Calu3 (cell line): ENCODE data around the gene COMT. TPM values are rescaled to one million over a fixed set of nuclear protein-coding genes. Genes with fewer than 3 reads are reported as not detected.

Source experiments
- BruUV-seq: library from RNA; stranded (reverse); fragments of 400-500 nt; replicated peaks from 2 replicates; lab custom pipeline; 2021; lab: Mats Ljungman, UMichigan
- CTCF ChIA-PET: fragments of 300-600 bp; sonication (Branson Sonifier 250); formaldehyde crosslinking; loops from one replicate; lab custom pipeline; 2022; ENCODE audit warnings: antibody characterized with exemption; lab: Charles Lee
- DNase-seq: peaks from one replicate; pipeline ENCODE4 v3.0.0; 2022
- H3K27ac Mint-ChIP-seq: one replicate; pipeline ENCODE4 v1.8.0; 2022; ENCODE audit warnings: mixed read lengths; ENCODE audit not compliant: unreplicated experiment
- H3K27me3 Mint-ChIP-seq: one replicate; pipeline ENCODE4 v1.8.0; 2022; ENCODE audit warnings: mixed read lengths; ENCODE audit not compliant: unreplicated experiment
- H3K36me3 Mint-ChIP-seq: one replicate; pipeline ENCODE4 v1.8.0; 2022; ENCODE audit warnings: mild to moderate bottlenecking, moderate library complexity, mixed read lengths; ENCODE audit not compliant: insufficient read depth, unreplicated experiment
- H3K4me1 Mint-ChIP-seq: one replicate; pipeline ENCODE4 v1.8.0; 2022; ENCODE audit warnings: mild to moderate bottlenecking, low read depth, mixed read lengths; ENCODE audit not compliant: unreplicated experiment
- H3K4me3 Mint-ChIP-seq: one replicate; pipeline ENCODE4 v1.8.0; 2022; ENCODE audit warnings: mild to moderate bottlenecking, low read depth, moderate library complexity, mixed read lengths; ENCODE audit not compliant: unreplicated experiment
- H3K9me3 Mint-ChIP-seq: one replicate; pipeline ENCODE4 v1.8.0; 2022; ENCODE audit warnings: low read depth, mixed read lengths; ENCODE audit not compliant: unreplicated experiment
- intact Hi-C: fragments of 100-400 bp; cut with micrococcal nuclease; formaldehyde crosslinking; loops from one replicate; pipeline ENCODE4 v1.10.0; 2022; ENCODE audit not compliant: unreplicated experiment
- total RNA-seq: library from RNA; stranded (reverse); gene quantifications from 2 replicates; pipeline ENCODE4 v1.2.3, GENCODE V29; 2022
- TF ChIP-seq, protein P1 (sequence below): fragments of 200-600 bp; IDR thresholded peaks from one replicate; pipeline ENCODE4 v1.8.0; 2022; ENCODE audit warnings: antibody characterized with exemption; ENCODE audit not compliant: unreplicated experiment

Gene COMT
- total RNA-seq, 1 experiment from 2014 or later: 170 TPM

DNA sequence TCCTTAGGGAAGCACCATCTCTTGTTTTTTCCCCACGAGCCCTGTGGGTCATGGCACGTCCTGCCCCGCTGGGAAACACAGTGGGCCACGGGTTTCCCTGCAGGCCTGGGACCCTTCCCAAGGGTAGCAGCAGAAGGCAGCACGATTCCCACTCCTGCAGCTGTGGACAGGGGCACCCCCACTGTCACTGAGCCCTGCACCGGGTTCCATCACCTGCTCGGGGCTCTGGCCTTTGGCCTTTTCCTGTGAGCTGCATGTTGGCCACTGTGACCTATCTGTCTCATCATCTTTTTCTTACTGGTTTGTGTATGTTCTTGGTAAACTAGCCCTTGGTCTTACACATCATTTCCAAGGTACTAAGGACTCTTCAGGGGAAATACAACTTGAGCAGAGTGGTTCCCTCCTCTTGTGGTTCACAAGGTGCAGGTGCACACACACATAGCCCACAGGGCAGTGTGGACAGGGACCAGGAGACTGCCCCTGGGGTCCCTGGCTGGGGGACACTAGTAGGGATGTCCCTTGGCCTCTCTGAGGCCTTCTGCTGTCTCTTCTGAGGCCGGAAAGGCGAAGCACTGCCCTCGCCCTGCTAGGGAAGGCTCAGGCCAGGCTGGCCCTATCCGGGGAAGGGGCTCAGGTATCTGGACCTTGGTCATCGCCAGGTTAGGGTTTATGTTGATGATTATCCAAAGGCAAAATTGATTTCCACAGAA is 19.1 kb downstream of the COMT start:
- TF ChIP-seq, protein P1, sequence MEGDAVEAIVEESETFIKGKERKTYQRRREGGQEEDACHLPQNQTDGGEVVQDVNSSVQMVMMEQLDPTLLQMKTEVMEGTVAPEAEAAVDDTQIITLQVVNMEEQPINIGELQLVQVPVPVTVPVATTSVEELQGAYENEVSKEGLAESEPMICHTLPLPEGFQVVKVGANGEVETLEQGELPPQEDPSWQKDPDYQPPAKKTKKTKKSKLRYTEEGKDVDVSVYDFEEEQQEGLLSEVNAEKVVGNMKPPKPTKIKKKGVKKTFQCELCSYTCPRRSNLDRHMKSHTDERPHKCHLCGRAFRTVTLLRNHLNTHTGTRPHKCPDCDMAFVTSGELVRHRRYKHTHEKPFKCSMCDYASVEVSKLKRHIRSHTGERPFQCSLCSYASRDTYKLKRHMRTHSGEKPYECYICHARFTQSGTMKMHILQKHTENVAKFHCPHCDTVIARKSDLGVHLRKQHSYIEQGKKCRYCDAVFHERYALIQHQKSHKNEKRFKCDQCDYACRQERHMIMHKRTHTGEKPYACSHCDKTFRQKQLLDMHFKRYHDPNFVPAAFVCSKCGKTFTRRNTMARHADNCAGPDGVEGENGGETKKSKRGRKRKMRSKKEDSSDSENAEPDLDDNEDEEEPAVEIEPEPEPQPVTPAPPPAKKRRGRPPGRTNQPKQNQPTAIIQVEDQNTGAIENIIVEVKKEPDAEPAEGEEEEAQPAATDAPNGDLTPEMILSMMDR: no peak
- DNase-seq: no peak
- H3K27ac Mint-ChIP-seq: peak overlapping the region; percentile 25
- intact Hi-C loops: no loop called here
- H3K4me1 Mint-ChIP-seq: peaks cover 48% of the 10 kb centered on the region
- no TSS peak for BruUV-seq
- no peaks in the 10 kb centered on the region for H3K9me3 Mint-ChIP-seq
- CTCF ChIA-PET: no interaction called here
- peaks cover 64% of the 10 kb centered on the region for H3K36me3 Mint-ChIP-seq
- H3K4me3 Mint-ChIP-seq: peak overlapping the region; percentile 16
- no peaks in the 10 kb centered on the region for H3K27me3 Mint-ChIP-seq

- peaks cover 70% of the 10 kb centered on the region for H3K36me3 Mint-ChIP-seq
- CTCF ChIA-PET: no interaction called here
- DNase-seq: no peak
- H3K4me1 Mint-ChIP-seq: peaks cover 54% of the 10 kb centered on the region
- intact Hi-C loops: no loop called here
- H3K27ac Mint-ChIP-seq: no peak overlapping the region
- TF ChIP-seq, protein P1: no peak
- H3K9me3 Mint-ChIP-seq: no peaks in the 10 kb centered on the region
- no peaks in the 10 kb centered on the region for H3K27me3 Mint-ChIP-seq
- BruUV-seq: no TSS peak
- no peak overlapping the region for H3K4me3 Mint-ChIP-seq
Measured at GRCh38 chr22:19961201-19961580, 19.6 kb downstream of the COMT start.

DNA sequence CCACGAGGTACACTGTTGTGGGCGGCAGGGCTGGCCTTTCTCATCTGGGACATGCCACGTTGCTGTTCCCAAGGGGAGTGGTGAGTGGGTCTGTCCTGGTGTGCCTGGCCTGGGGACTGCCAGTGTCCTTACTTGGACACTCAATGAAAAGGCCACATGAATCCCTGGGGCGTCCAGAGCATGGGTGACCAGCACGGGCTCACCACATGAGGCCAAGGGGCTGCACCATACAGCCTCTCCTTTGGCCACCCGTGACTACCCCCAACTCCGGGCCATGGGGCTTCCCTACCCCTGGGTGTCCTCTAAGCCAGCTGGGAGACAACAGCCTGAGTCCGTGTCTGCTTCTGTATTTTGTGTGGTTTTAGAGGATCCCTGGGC is 20.3 kb downstream of the COMT start:
- CTCF ChIA-PET: interaction anchor here (0.9 to 2.8 kb wide), 3 partner anchors 8 to 60 kb away, joined by 4 to 17 read pairs (median 11); no protein-coding TSS in a partner anchor
- H3K36me3 Mint-ChIP-seq: peaks cover 70% of the 10 kb centered on the region
- intact Hi-C loops: no loop called here
- TF ChIP-seq, protein P1: no peak
- peaks cover 56% of the 10 kb centered on the region for H3K4me1 Mint-ChIP-seq
- no peaks in the 10 kb centered on the region for H3K27me3 Mint-ChIP-seq
- no TSS peak for BruUV-seq
- H3K9me3 Mint-ChIP-seq: no peaks in the 10 kb centered on the region
- peak overlapping the region; percentile 78 for H3K4me3 Mint-ChIP-seq
- peak overlapping the region; percentile 96 for H3K27ac Mint-ChIP-seq
- DNase-seq: no peak

- peak overlapping the region; percentile 78 for H3K4me3 Mint-ChIP-seq
- H3K4me1 Mint-ChIP-seq: peaks cover 62% of the 10 kb centered on the region
- peak; percentile 81 for DNase-seq
- no peaks in the 10 kb centered on the region for H3K9me3 Mint-ChIP-seq
- TF ChIP-seq, protein P1: peak; percentile 92
- no peaks in the 10 kb centered on the region for H3K27me3 Mint-ChIP-seq
- H3K36me3 Mint-ChIP-seq: peaks cover 70% of the 10 kb centered on the region
- CTCF ChIA-PET: interaction anchor here (0.6 to 2.8 kb wide), 8 partner anchors 8 to 99 kb away, joined by 3 to 17 read pairs (median 5); no protein-coding TSS in a partner anchor
- BruUV-seq: no TSS peak
- intact Hi-C loops: no loop called here
- H3K27ac Mint-ChIP-seq: peak overlapping the region; percentile 96
Measured at GRCh38 chr22:19962246-19962908, 20.8 kb downstream of the COMT start.
